K562 (cell line): ENCODE measurements around the gene PTPRU. TPM values are rescaled to one million over a fixed set of nuclear protein-coding genes. Genes with fewer than 3 reads are reported as not detected.

Experiments
- CBFA2T3 ChIP-seq: fragments of 450-650 bp; IDR thresholded peaks from 2 replicates; pipeline ENCODE4 v1.6.1; 2017
- CREB3 ChIP-seq: fragments of 450-650 bp; conservative IDR thresholded peaks from 2 replicates; pipeline ENCODE4 v1.6.1; 2016; ENCODE audit warnings: missing genetic modification characterization, low read depth, mild to moderate bottlenecking, missing compliant biosample characterization, moderate library complexity
- CTBP1 ChIP-seq: fragments of 450-650 bp; IDR thresholded peaks from 2 replicates; pipeline ENCODE4 v1.6.1; 2016; ENCODE audit warnings: borderline replicate concordance
- IRF2 ChIP-seq: sonication (generic); formaldehyde crosslinking; IDR thresholded peaks from 2 replicates; pipeline ENCODE4 v1.8.1; 2022; ENCODE audit warnings: mild to moderate bottlenecking, missing genetic modification reagents
- JUND ChIP-seq, 2 experiments: IDR thresholded peaks; 2 replicates in 1 of 2; 3 replicates in 1 of 2; pipeline ENCODE4 v1.6.1; 2011; ENCODE audit warnings: borderline replicate concordance in 2 of 2, low read depth in 2 of 2, low read length in 2 of 2, improper control_type of control experiment in 1 of 2, missing biosample characterization in 1 of 2, missing genetic modification characterization in 1 of 2, missing genetic modification reagents in 1 of 2
- MED1 ChIP-seq: sonication (generic); formaldehyde crosslinking; IDR thresholded peaks from 2 replicates; pipeline ENCODE4 v1.8.1; 2023; ENCODE audit warnings: missing genetic modification reagents, borderline replicate concordance
- MTA2 ChIP-seq: fragments of 450-650 bp; IDR thresholded peaks from 2 replicates; pipeline ENCODE4 v1.6.1; 2016; ENCODE audit warnings: low read depth
- NCOA6 ChIP-seq: fragments of 450-650 bp; IDR thresholded peaks from 2 replicates; pipeline ENCODE4 v1.6.1; 2017; ENCODE audit warnings: mild to moderate bottlenecking
- NR2C1 ChIP-seq, 2 experiments: fragments of 450-650 bp; IDR thresholded peaks; 2 replicates each; pipeline ENCODE4 v1.6.1; 2017; ENCODE audit warnings: mild to moderate bottlenecking in 2 of 2, antibody characterized with exemption in 1 of 2, inconsistent platforms in 1 of 2, missing compliant biosample characterization in 1 of 2, missing genetic modification characterization in 1 of 2
- PRPF4 ChIP-seq: fragments of 200-400 bp; formaldehyde crosslinking; IDR thresholded peaks from one replicate; pipeline ENCODE4 v1.6.1; 2017; ENCODE audit warnings: low read length, low read depth, mild to moderate bottlenecking; ENCODE audit not compliant: insufficient read depth, poor library complexity, severe bottlenecking
- SPI1 ChIP-seq: IDR thresholded peaks from 2 replicates; pipeline ENCODE4 v1.6.1; 2011; ENCODE audit warnings: low read depth, low read length, control low read depth, borderline replicate concordance
- TCF3 ChIP-seq: sonication (generic); formaldehyde crosslinking; IDR thresholded peaks from 2 replicates; pipeline ENCODE4 v1.4.0; 2020; ENCODE audit warnings: mild to moderate bottlenecking, missing genetic modification reagents
- ZEB2 ChIP-seq: fragments of 450-650 bp; IDR thresholded peaks from 2 replicates; pipeline ENCODE4 v1.6.1; 2016
- ZNF184 ChIP-seq: sonication (generic); formaldehyde crosslinking; IDR thresholded peaks from 2 replicates; pipeline ENCODE4 v1.5.0; 2020; ENCODE audit warnings: missing genetic modification reagents
- ZNF253 ChIP-seq: fragments of 250-450 bp; sonication (Bioruptor Pico); conservative IDR thresholded peaks from 2 replicates; pipeline ENCODE4 v1.6.1; 2021; ENCODE audit warnings: mild to moderate bottlenecking
- ZNF263 ChIP-seq: sonication (generic); formaldehyde crosslinking; IDR thresholded peaks from 2 replicates; pipeline ENCODE4 v1.8.0; 2022; ENCODE audit warnings: mild to moderate bottlenecking, missing genetic modification reagents, borderline replicate concordance
- ZNF707 ChIP-seq: fragments of 250-450 bp; sonication (Bioruptor Pico); conservative IDR thresholded peaks from 2 replicates; pipeline ENCODE4 v1.8.0; 2022; ENCODE audit warnings: inconsistent platforms, mild to moderate bottlenecking, moderate library complexity
- polyA plus RNA-seq, 8 experiments: library from polyadenylated mRNA; depleted of rRNA in 4 of 8; stranded (reverse) in 5 of 8; unstranded in 3 of 8; fragments of >200 nt; fragmentation: Nextera tagmentation in 2 of 8; fragmentation: Illumina TruSeq in 1 of 8; extraction: Ambion mirVana in 2 of 8; extraction: Trizol in 1 of 8; gene quantifications; 2 replicates each; pipeline versions ENCODE4 v1.2.1 to v1.2.3, GENCODE V29; 2011 to 2014; ENCODE audit warnings: inconsistent platforms in 1 of 8, missing spikeins in 1 of 8
- total RNA-seq, 7 experiments: library from RNA; depleted of rRNA in 6 of 7; stranded (reverse); fragments of >200 nt in 6 of 7; fragmentation: Illumina TruSeq in 2 of 7; extraction: Trizol in 2 of 7; gene quantifications; 2 replicates each; pipeline versions ENCODE4 v1.2.1 to v1.2.3, GENCODE V29; 2011 to 2021; ENCODE audit warnings: low replicate concordance in 1 of 7
- TF ChIP-seq, protein P1 (sequence below): sonication (generic); formaldehyde crosslinking; IDR thresholded peaks from 2 replicates; pipeline ENCODE4 v1.8.0; 2022; ENCODE audit warnings: missing genetic modification reagents, mild to moderate bottlenecking, borderline replicate concordance
- TF ChIP-seq, protein P2 (sequence below): fragments of 250-450 bp; sonication (Bioruptor Pico); IDR thresholded peaks from 2 replicates; pipeline ENCODE4 v1.5.0; 2020; ENCODE audit warnings: mild to moderate bottlenecking
- TF ChIP-seq, protein P3 (sequence below): fragments of 450-650 bp; conservative IDR thresholded peaks from 2 replicates; pipeline ENCODE4 v1.6.1; 2016; ENCODE audit warnings: missing genetic modification characterization, low read depth, mild to moderate bottlenecking, control low read depth, missing compliant biosample characterization
- TF ChIP-seq, protein P4 (sequence below): fragments of 250-450 bp; sonication (Bioruptor Pico); IDR thresholded peaks from 2 replicates; pipeline ENCODE4 v1.8.0; 2021; ENCODE audit warnings: moderate library complexity, mild to moderate bottlenecking, inconsistent platforms

PTPRU gene
- total and polyA plus RNA-seq, 9 of the 15 experiments (the other 6 are each of a cell fraction or from before 2014, with no cell fraction given): 0.01 to 2.9 (median 1.0) TPM

- TF ChIP-seq TCF3 (CRISPR knock-in tag) (peak; percentile 46; the same call in 1 of the 2 replicates), JUND (IDR thresholded peaks at IDR 0.05; ENCODE audit: borderline replicate concordance, low read depth, low read length) (peak; percentile 21; the same call in 1 of the 2 replicates), JUND (tag; IDR thresholded peaks at IDR 0.05; ENCODE audit: borderline replicate concordance, low read depth, low read length) (no peak), ZNF263 (no peak), ZNF707 (CRISPR knock-in tag) (no peak), MTA2 (peak; percentile 49; the same call in 1 of the 2 replicates), ZEB2 (peak; percentile 57), CTBP1 (peak; percentile 85; the same call in 1 of the 2 replicates), PRPF4 (no peak), ZNF253 (no peak), CBFA2T3 (peak; percentile 66), NR2C1 (IDR thresholded peaks at IDR 0.05) (no peak), NR2C1 (tag; IDR thresholded peaks at IDR 0.05) (no peak), CREB3 (no peak), MED1 (no peak), SPI1 (peak; percentile 99), ZNF184 (no peak), IRF2 (no peak), NCOA6 (no peak)
- TF ChIP-seq, protein P1, sequence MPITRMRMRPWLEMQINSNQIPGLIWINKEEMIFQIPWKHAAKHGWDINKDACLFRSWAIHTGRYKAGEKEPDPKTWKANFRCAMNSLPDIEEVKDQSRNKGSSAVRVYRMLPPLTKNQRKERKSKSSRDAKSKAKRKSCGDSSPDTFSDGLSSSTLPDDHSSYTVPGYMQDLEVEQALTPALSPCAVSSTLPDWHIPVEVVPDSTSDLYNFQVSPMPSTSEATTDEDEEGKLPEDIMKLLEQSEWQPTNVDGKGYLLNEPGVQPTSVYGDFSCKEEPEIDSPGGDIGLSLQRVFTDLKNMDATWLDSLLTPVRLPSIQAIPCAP (CRISPR knock-in tag): no peak
- TF ChIP-seq, protein P2, sequence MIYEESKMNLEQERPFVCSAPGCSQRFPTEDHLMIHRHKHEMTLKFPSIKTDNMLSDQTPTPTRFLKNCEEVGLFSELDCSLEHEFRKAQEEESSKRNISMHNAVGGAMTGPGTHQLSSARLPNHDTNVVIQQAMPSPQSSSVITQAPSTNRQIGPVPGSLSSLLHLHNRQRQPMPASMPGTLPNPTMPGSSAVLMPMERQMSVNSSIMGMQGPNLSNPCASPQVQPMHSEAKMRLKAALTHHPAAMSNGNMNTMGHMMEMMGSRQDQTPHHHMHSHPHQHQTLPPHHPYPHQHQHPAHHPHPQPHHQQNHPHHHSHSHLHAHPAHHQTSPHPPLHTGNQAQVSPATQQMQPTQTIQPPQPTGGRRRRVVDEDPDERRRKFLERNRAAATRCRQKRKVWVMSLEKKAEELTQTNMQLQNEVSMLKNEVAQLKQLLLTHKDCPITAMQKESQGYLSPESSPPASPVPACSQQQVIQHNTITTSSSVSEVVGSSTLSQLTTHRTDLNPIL (CRISPR knock-in tag): no peak
- TF ChIP-seq, protein P3, sequence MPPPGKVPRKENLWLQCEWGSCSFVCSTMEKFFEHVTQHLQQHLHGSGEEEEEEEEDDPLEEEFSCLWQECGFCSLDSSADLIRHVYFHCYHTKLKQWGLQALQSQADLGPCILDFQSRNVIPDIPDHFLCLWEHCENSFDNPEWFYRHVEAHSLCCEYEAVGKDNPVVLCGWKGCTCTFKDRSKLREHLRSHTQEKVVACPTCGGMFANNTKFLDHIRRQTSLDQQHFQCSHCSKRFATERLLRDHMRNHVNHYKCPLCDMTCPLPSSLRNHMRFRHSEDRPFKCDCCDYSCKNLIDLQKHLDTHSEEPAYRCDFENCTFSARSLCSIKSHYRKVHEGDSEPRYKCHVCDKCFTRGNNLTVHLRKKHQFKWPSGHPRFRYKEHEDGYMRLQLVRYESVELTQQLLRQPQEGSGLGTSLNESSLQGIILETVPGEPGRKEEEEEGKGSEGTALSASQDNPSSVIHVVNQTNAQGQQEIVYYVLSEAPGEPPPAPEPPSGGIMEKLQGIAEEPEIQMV (tag): no peak
- TF ChIP-seq, protein P4, sequence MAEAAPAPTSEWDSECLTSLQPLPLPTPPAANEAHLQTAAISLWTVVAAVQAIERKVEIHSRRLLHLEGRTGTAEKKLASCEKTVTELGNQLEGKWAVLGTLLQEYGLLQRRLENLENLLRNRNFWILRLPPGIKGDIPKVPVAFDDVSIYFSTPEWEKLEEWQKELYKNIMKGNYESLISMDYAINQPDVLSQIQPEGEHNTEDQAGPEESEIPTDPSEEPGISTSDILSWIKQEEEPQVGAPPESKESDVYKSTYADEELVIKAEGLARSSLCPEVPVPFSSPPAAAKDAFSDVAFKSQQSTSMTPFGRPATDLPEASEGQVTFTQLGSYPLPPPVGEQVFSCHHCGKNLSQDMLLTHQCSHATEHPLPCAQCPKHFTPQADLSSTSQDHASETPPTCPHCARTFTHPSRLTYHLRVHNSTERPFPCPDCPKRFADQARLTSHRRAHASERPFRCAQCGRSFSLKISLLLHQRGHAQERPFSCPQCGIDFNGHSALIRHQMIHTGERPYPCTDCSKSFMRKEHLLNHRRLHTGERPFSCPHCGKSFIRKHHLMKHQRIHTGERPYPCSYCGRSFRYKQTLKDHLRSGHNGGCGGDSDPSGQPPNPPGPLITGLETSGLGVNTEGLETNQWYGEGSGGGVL (CRISPR knock-in tag): no peak
Observed at GRCh38 chr1:29208442-29208841, 27.9 kb upstream of the PTPRU start (continued).
